Coronary artery (tissue), 2 donors: ENCODE results near the gene CMA1.
"Not testable (repeated sequence)": the region's sequence is repeated elsewhere in the genome, so short reads cannot be mapped to it uniquely, and the experiment has no call there.

Experiments used
- DNase-seq: peaks from one replicate; pipeline ENCODE4 v3.0.0-alpha.2; 2017; ENCODE audit warnings: low spot score
- H3K27ac ChIP-seq, 2 donors: fragments of 200-600 bp; sonication (generic); one replicate each; pipeline ENCODE4 v1.5.1; 2016 to 2019
- H3K4me3 ChIP-seq: fragments of 200-600 bp; sonication (generic); 2 replicates; pipeline ENCODE4 v1.5.1; 2016; ENCODE audit warnings: mild to moderate bottlenecking, moderate library complexity
- TF ChIP-seq, protein P1 (sequence below): fragments of 200-600 bp; sonication (generic); IDR thresholded peaks from one replicate; pipeline ENCODE4 v1.5.1; 2019; ENCODE audit warnings: antibody characterized with exemption

CMA1 gene

DNA sequence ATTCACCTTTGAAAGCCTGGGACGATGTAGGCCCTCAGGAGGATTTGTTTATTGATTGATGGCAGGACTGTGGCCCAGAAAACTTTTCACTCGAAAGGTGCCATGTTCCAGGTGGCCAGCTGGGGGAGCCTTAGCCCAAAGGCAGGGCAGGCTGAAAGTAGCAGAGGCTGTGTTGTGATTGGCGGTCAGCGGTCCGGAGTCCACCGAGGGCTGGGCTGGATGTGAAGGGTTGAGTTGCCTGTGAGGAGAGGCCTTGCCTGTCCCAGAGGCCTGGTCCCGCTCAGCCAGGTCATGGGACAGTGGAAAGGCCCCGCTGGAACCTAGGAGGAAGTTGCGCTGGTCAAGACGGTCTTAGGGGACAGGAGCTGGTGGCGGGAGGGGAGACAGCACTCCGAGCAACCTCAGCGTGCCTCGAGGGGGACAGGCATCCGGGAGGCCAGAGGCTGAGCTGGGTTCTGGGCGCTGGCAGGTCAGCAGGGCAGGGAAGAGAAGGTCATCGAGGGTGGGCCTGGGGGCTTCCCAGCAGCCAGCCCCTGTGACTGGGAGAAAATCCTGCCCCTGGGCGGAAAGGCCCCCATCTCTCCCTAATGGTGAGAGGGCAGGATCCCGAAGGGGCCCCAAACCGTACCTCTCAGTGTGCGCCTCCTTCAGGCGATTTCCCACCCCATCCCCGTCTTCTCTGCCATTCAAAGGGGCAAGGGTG is 26.3 kb downstream of the CMA1 start:
- DNase-seq = no peak
- TF ChIP-seq, protein P1, sequence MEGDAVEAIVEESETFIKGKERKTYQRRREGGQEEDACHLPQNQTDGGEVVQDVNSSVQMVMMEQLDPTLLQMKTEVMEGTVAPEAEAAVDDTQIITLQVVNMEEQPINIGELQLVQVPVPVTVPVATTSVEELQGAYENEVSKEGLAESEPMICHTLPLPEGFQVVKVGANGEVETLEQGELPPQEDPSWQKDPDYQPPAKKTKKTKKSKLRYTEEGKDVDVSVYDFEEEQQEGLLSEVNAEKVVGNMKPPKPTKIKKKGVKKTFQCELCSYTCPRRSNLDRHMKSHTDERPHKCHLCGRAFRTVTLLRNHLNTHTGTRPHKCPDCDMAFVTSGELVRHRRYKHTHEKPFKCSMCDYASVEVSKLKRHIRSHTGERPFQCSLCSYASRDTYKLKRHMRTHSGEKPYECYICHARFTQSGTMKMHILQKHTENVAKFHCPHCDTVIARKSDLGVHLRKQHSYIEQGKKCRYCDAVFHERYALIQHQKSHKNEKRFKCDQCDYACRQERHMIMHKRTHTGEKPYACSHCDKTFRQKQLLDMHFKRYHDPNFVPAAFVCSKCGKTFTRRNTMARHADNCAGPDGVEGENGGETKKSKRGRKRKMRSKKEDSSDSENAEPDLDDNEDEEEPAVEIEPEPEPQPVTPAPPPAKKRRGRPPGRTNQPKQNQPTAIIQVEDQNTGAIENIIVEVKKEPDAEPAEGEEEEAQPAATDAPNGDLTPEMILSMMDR = no peak
- Histone ChIP-seq H3K4me3 (no peak overlapping the region), H3K27ac (no peak overlapping the region)

DNA sequence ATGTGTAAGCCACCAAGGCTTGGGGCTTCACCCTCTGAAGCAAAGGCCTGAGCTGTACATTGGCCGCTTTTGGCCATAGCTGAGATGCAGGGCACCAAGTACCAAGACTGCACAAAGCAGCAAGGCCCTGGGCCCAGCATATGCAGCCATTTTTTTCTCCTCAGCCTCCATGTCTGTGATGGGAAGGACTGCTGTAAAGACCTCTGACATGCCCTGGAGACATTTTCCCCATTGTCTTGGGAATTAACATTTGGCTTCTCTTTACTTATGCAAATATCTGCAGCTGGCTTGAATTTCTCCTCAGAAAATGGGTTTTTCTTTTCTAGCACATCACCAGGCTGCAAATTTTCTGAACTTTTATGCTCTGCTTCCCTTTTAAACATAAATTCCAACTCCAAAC is 28.1 kb downstream of the CMA1 start:
- not testable (repeated sequence) for H3K27ac ChIP-seq, DNase-seq, H3K4me3 ChIP-seq

DNA sequence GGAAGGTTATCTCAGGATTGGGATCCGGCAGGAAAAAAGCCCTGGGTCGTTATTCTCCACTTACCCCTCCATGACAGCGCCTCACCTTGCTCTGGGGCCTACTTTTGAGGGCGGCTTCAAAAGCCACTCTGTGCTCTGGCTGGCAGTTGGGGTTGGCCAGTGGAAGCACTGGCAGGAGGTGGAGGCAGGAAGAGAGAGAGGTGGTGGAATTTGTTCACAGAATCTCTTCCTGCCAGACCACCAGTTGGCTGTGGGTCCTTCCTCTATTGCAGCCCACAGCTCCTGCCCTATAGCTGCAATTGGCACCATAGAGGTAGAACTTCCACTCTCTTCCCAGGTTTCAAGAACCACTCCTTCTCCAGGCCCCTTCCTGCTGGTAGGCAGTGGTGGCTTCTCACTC is 32.8 kb downstream of the CMA1 start:
- TF ChIP-seq, protein P1 = no peak
- no peak for DNase-seq
- no peak overlapping the region for H3K4me3 ChIP-seq
- H3K27ac ChIP-seq = no peak overlapping the region

DNA sequence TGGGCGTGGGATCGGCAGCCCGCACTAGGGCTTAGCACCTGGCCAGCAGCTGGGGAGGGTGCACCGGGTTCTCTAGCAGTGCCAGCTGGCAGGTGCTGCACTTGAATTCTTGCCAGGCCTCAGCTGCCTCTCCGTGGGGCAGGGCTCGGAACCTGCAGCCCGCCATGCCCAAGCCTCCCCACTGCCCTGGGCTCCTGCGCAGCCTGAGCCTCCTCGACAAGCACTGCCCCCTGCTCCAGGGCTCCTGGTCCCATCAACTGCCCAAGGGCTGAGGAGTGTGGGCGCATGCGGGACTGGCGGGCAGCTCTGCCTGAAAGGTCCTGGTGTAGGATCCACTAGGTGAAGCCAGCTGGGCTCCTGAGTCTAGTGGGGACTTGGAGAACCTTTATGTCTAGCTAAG is 34.9 kb downstream of the CMA1 start:
- TF ChIP-seq, protein P1 = no peak
- DNase-seq = no peak
- no peak overlapping the region for H3K27ac ChIP-seq
- H3K4me3 ChIP-seq = no peak overlapping the region

DNA sequence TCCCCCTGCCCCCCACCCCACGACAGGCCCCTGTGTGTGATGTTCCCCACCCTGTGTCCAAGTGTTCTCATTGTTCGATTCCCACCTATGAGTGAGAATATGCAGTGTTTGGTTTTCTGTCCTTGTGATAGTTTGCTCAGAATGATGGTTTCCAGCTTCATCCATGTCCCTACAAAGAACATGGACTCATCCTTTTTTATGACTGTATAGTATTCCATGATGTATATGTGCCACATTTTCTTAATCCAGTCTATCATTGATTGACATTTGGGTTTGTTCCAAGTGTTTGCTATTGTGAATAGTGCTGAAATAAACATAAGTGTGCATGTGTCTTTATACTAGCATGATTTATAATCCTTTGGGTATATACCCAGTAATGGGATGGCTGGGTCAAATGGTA is 37.6 kb downstream of the CMA1 start:
- not testable (repeated sequence) for H3K4me3 ChIP-seq, DNase-seq, H3K27ac ChIP-seq

DNA sequence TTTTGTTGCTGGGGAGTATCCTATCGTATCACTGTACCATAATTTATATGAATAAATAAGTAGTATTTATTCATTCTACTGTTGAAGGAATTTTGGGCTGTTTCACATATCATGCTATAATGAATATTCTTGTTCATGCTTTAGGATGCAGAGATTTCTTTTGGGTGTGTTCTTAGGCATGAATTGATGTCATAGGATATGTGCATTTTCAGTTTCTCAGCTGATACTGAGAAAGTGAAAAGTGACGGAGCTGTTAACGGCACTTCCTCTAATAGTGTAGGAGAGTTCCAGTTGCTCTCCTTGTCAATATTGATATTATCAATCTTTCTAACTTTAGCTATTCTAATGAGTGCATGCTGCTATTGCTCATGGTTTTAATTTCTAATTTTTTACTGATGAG is 42.3 kb downstream of the CMA1 start:
- DNase-seq = no peak
- TF ChIP-seq, protein P1 = no peak
- no peak overlapping the region for H3K4me3 ChIP-seq
- H3K27ac ChIP-seq = no peak overlapping the region

DNA sequence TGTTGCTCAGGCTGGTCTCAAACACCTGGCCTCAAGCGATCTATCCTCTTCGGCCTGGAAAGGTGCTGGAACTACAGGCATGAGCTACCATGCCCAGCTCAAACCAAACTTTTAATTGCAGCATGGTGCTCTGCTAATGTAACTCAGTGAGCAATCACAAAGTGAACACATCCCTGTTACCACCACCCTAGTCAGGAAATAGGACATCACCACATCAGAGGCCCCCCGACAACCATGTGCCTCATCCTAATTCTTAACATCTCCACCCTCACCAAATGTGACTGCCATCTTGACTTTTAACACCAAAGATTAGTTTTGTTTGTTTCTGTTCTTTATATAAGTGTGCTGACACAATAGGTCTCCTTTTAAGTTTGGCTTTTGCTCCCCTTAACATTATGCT is 42.7 kb downstream of the CMA1 start:
- DNase-seq = no peak
- TF ChIP-seq, protein P1 = no peak
- H3K27ac ChIP-seq = no peak overlapping the region
- no peak overlapping the region for H3K4me3 ChIP-seq

DNA sequence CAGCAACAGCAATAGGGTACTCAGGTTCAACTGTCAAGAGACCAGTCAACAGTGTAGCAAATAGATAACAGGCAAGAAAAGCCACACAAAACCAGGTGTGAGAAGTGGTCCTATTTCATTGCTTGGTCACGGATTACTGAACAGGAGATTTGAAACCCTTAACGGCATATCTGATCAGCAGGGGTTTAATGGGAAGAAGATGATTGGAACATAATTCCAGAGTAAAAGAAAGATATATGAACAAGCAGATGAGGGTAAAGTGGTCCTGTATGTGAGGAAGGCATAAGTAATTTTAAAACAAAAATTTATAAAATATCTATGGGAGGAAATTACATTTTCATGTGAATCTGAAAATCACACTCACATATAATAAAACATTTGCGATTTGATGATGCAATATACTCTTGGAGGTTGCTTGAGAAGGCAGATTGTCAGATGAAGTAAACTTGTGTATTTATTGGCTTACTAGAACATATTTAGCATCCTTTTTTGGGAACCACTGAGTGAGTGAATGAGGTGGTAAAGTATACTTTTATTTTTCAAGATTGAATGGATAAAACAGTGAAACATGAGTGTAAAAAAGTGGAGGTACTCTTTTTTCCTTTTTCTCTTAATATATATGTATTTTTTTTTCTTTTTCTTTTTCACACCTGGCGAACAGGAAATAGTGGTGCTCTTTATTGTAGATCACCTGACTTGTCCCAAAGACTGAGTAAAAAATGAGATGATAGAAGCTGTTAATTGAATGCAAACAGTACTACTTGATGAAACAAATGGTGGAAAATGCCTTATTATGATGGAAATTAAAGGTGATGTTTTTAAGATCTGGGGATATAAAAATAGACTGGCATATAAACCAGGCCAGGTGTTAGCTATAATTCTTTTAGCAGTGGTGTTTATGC is 43.9 kb downstream of the CMA1 start:
- Histone ChIP-seq H3K4me3 (no peak overlapping the region), H3K27ac (no peak overlapping the region)
- DNase-seq = no peak
- TF ChIP-seq, protein P1 = no peak
